ENCODE data around the gene PLEKHG5. TPM values are rescaled to one million over a fixed set of nuclear protein-coding genes. Genes with fewer than 3 reads are reported as not detected.

Gene PLEKHG5
- total and polyA plus RNA-seq, 10 donors: 6.4 to 120 (median 59.4) TPM

- 80 to 89% (median 83%) methylated on average over 17 to 26 of the region's 26 CpGs for WGBS, 5 donors
- TF ChIP-seq POLR2AphosphoS5 (IDR thresholded peaks at IDR 0.05) (no peak), POLR2A (IDR thresholded peaks at IDR 0.05) (no peak), CTCF (IDR thresholded peaks at IDR 0.05 in 8 of 11, conservative IDR thresholded peaks at IDR 0.05 in 3 of 11) (no peak)
- DNase-seq: no peak
- Histone ChIP-seq H3K4me3 (no peak overlapping the region), H3K27ac (no peak overlapping the region), H3K4me1 (peaks cover 11 to 30% (median 26%) of the 10 kb centered on the region in 6 donors), H3K36me3 (no peaks in the 10 kb centered on the region), H3K9me3 (no peaks in the 10 kb centered on the region), H3K27me3 (replicated peaks in 1 of 7) (peaks cover 4 to 84% (median 42%) of the 10 kb centered on the region in 7 donors)
- intact Hi-C loops (cut with DNase I; ENCODE audit: low total_unique reads): no loop called here
Measured at GRCh38 chr1:6427441-6428390, 63.8 kb downstream of the PLEKHG5 start.

- intact Hi-C loops (cut with DNase I; ENCODE audit: low total_unique reads): no loop called here
- H3K9me3 ChIP-seq: no peaks in the 10 kb centered on the region
- DNase-seq: no peak
- peaks cover 11 to 31% (median 27%) of the 10 kb centered on the region in 6 donors for H3K4me1 ChIP-seq
- no peak overlapping the region for H3K4me3 ChIP-seq
- 76 to 85% (median 81%) methylated on average over 9 to 10 of the region's 10 CpGs for WGBS, 5 donors
- TF ChIP-seq POLR2AphosphoS5 (IDR thresholded peaks at IDR 0.05): no peak
- no peak for TF ChIP-seq CTCF (IDR thresholded peaks at IDR 0.05 in 8 of 11, conservative IDR thresholded peaks at IDR 0.05 in 3 of 11)
- no peak for TF ChIP-seq POLR2A (IDR thresholded peaks at IDR 0.05)
- peaks cover 4 to 92% (median 44%) of the 10 kb centered on the region in 7 donors for H3K27me3 ChIP-seq (replicated peaks in 1 of 7)
- no peaks in the 10 kb centered on the region for H3K36me3 ChIP-seq
- H3K27ac ChIP-seq: no peak overlapping the region
Measured at GRCh38 chr1:6426972-6427350, 64.5 kb downstream of the PLEKHG5 start.

- 73 to 92% (median 88%) methylated on average over 7 to 9 of the region's 9 CpGs for WGBS, 5 donors
- peaks cover 11 to 31% (median 27%) of the 10 kb centered on the region in 6 donors for H3K4me1 ChIP-seq
- TF ChIP-seq CTCF (IDR thresholded peaks at IDR 0.05 in 8 of 11, conservative IDR thresholded peaks at IDR 0.05 in 3 of 11): no peak
- TF ChIP-seq POLR2AphosphoS5 (IDR thresholded peaks at IDR 0.05): no peak
- no peak for TF ChIP-seq POLR2A (IDR thresholded peaks at IDR 0.05)
- intact Hi-C loops (cut with DNase I; ENCODE audit: low total_unique reads): no loop called here
- H3K36me3 ChIP-seq: no peaks in the 10 kb centered on the region
- no peaks in the 10 kb centered on the region for H3K9me3 ChIP-seq
- H3K4me3 ChIP-seq: no peak overlapping the region
- no peak overlapping the region for H3K27ac ChIP-seq
- peaks cover 4 to 97% (median 47%) of the 10 kb centered on the region in 7 donors for H3K27me3 ChIP-seq (replicated peaks in 1 of 7)
- no peak for DNase-seq
Measured at GRCh38 chr1:6426277-6426971, 65.0 kb downstream of the PLEKHG5 start.

- peaks cover 12 to 37% (median 29%) of the 10 kb centered on the region in 6 donors for H3K4me1 ChIP-seq
- WGBS, 5 donors: 77 to 89% (median 83%) methylated on average over 5 to 6 of the region's 6 CpGs
- intact Hi-C loops (cut with DNase I; ENCODE audit: low total_unique reads): no loop called here
- H3K27me3 ChIP-seq (replicated peaks in 1 of 7): peaks cover 6 to 100% (median 54%) of the 10 kb centered on the region in 7 donors
- TF ChIP-seq CTCF (IDR thresholded peaks at IDR 0.05 in 8 of 11, conservative IDR thresholded peaks at IDR 0.05 in 3 of 11): no peak
- H3K36me3 ChIP-seq: no peaks in the 10 kb centered on the region
- DNase-seq: no peak
- H3K27ac ChIP-seq: no peak overlapping the region
- peak overlapping the region in 1 of 8 donors; percentile 70 for H3K4me3 ChIP-seq
- no peaks in the 10 kb centered on the region for H3K9me3 ChIP-seq
Measured at GRCh38 chr1:6425658-6426057, 65.8 kb downstream of the PLEKHG5 start.

Data from spleen (tissue), 11 donors.